Ascending aorta (tissue), 2 donors: ENCODE measurements around the gene CDK10. TPM values are rescaled to one million over a fixed set of nuclear protein-coding genes. Genes with fewer than 3 reads are reported as not detected.

Source experiments
- DNase-seq, 2 donors: peaks; one replicate each; pipeline ENCODE4 v3.0.0-alpha.2; 2019; ENCODE audit warnings: low spot score in 2 of 2
- H3K27ac ChIP-seq, 2 donors: fragments of 200-600 bp; sonication (generic); one replicate each; pipeline ENCODE4 v1.5.1; 2016 to 2017; ENCODE audit warnings: mild to moderate bottlenecking in 1 of 2
- H3K27me3 ChIP-seq: fragments of 200-600 bp; sonication (generic); one replicate; pipeline ENCODE4 v1.5.1; 2017
- H3K36me3 ChIP-seq, 2 donors: fragments of 200-600 bp; sonication (generic); one replicate each; pipeline ENCODE4 v1.5.1; 2016
- H3K4me1 ChIP-seq, 2 donors: fragments of 200-600 bp; sonication (generic); one replicate each; pipeline ENCODE4 v1.5.1; 2016 to 2017; ENCODE audit warnings: mild to moderate bottlenecking in 1 of 2
- H3K4me3 ChIP-seq, 2 donors: fragments of 200-600 bp; sonication (generic); one replicate each; pipeline ENCODE4 v1.5.1; 2016 to 2017; ENCODE audit warnings: mild to moderate bottlenecking in 1 of 2
- H3K9me3 ChIP-seq, 2 donors: fragments of 200-600 bp; sonication (generic); one replicate each; pipeline ENCODE4 v1.5.1; 2016
- CTCF ChIP-seq, 3 experiments: fragments of 200-600 bp in 2 of 3; fragments of 450-650 bp in 1 of 3; sonication (generic) in 2 of 3; IDR thresholded peaks; one replicate each; pipeline ENCODE4 v1.5.1; 2016 to 2019; ENCODE audit warnings: antibody characterized with exemption in 3 of 3, mild to moderate bottlenecking in 1 of 3, moderate library complexity in 1 of 3
- intact Hi-C: fragments of 100-400 bp; cut with DNase I; formaldehyde crosslinking; loops from one replicate; pipeline ENCODE4 v1.15.1; 2023
- total RNA-seq: library from RNA; depleted of rRNA; stranded (reverse); fragments of >200 nt; gene quantifications from one replicate; pipeline ENCODE4 v1.1.0, GENCODE V29; 2016

The CDK10 gene
- total RNA-seq, 1 donor from 2014 or later = 141 TPM

- H3K4me1 ChIP-seq = peaks cover under 1 to 4% of the 10 kb centered on the region in 2 donors
- intact Hi-C loops = loop anchor here (1.0 kb wide), 1 partner anchor 87 kb away; no protein-coding TSS in a partner anchor
- no peak overlapping the region for H3K27ac ChIP-seq
- no peaks in the 10 kb centered on the region for H3K9me3 ChIP-seq
- no peaks in the 10 kb centered on the region for H3K36me3 ChIP-seq
- H3K27me3 ChIP-seq = no peaks in the 10 kb centered on the region
- no peak overlapping the region for H3K4me3 ChIP-seq
- no peak for DNase-seq
- TF ChIP-seq CTCF (IDR thresholded peaks at IDR 0.05) = no peak
Measured at GRCh38 chr16:89706518-89707260, 20.2 kb downstream of the CDK10 start.

GRCh38 chr16:89707695-89708094 is 21.2 kb downstream of the CDK10 start:
- Histone ChIP-seq H3K4me3 (no peak overlapping the region), H3K9me3 (no peaks in the 10 kb centered on the region), H3K36me3 (no peaks in the 10 kb centered on the region), H3K27me3 (peaks cover 4% of the 10 kb centered on the region), H3K27ac (no peak overlapping the region), H3K4me1 (peaks cover 0 to 3% of the 10 kb centered on the region in 2 donors)
- TF ChIP-seq CTCF (IDR thresholded peaks at IDR 0.05) = no peak
- no peak for DNase-seq
- intact Hi-C loops = no loop called here

GRCh38 chr16:89708481-89708931 is 22.0 kb downstream of the CDK10 start:
- no peak for DNase-seq
- TF ChIP-seq CTCF (IDR thresholded peaks at IDR 0.05) = no peak
- intact Hi-C loops = no loop called here
- H3K4me3 ChIP-seq = no peak overlapping the region
- no peaks in the 10 kb centered on the region for H3K36me3 ChIP-seq
- H3K27me3 ChIP-seq = peaks cover 5% of the 10 kb centered on the region
- H3K9me3 ChIP-seq = no peaks in the 10 kb centered on the region
- H3K4me1 ChIP-seq = peaks cover 0 to 3% of the 10 kb centered on the region in 2 donors
- no peak overlapping the region for H3K27ac ChIP-seq

- peaks cover 5% of the 10 kb centered on the region for H3K27me3 ChIP-seq
Measured at GRCh38 chr16:89709166-89709565, 22.7 kb downstream of the CDK10 start.

GRCh38 chr16:89709716-89710432 is 23.4 kb downstream of the CDK10 start:
- intact Hi-C loops = no loop called here
- Histone ChIP-seq H3K4me3 (no peak overlapping the region), H3K9me3 (no peaks in the 10 kb centered on the region), H3K4me1 (peaks cover 0 to 3% of the 10 kb centered on the region in 2 donors), H3K27ac (no peak overlapping the region), H3K36me3 (no peaks in the 10 kb centered on the region), H3K27me3 (peaks cover 5% of the 10 kb centered on the region)
- no peak for DNase-seq
- no peak for TF ChIP-seq CTCF (IDR thresholded peaks at IDR 0.05)

More at GRCh38 chr16:89709166-89709565, 22.7 kb downstream of the CDK10 start:
- Histone ChIP-seq H3K4me1 (peaks cover 0 to 3% of the 10 kb centered on the region in 2 donors), H3K4me3 (no peak overlapping the region), H3K27ac (no peak overlapping the region), H3K36me3 (no peaks in the 10 kb centered on the region), H3K9me3 (no peaks in the 10 kb centered on the region)
- no peak for TF ChIP-seq CTCF (IDR thresholded peaks at IDR 0.05)
- intact Hi-C loops = no loop called here
- no peak for DNase-seq
